ENCODE measurements around the gene DYNC2I2.
"Not testable (repeated sequence)": the region's sequence is repeated elsewhere in the genome, so short reads cannot be mapped to it uniquely, and the experiment has no call there.

The DYNC2I2 gene

GRCh38 chr9:128675382-128675781, 18.7 kb upstream of the DYNC2I2 start:
- H3K36me3 ChIP-seq, result no peaks in the 10 kb centered on the region
- H3K4me3 ChIP-seq (ENCODE audit: low read depth, low read length), result no peak overlapping the region
- H3K4me1 ChIP-seq, result no peaks in the 10 kb centered on the region
- TF ChIP-seq CTCF (IDR thresholded peaks at IDR 0.05; ENCODE audit: low read depth, low read length), result no peak
- DNase-seq, result no peak
- H3K9me3 ChIP-seq, result no peaks in the 10 kb centered on the region
- H3K27me3 ChIP-seq, result no peaks in the 10 kb centered on the region

GRCh38 chr9:128669786-128670185, 13.1 kb upstream of the DYNC2I2 start:
- no peaks in the 10 kb centered on the region for H3K27me3 ChIP-seq
- DNase-seq, result no peak
- H3K9me3 ChIP-seq, result no peaks in the 10 kb centered on the region
- H3K36me3 ChIP-seq, result no peaks in the 10 kb centered on the region
- H3K4me3 ChIP-seq (ENCODE audit: low read depth, low read length), result no peak overlapping the region
- TF ChIP-seq CTCF (IDR thresholded peaks at IDR 0.05; ENCODE audit: low read depth, low read length), result no peak
- no peaks in the 10 kb centered on the region for H3K4me1 ChIP-seq

- not testable (repeated sequence) for H3K9me3 ChIP-seq; H3K36me3 ChIP-seq; DNase-seq; H3K27me3 ChIP-seq; H3K4me3 ChIP-seq (ENCODE audit: low read depth, low read length); H3K4me1 ChIP-seq
These were observed 9.9 kb upstream of the DYNC2I2 start for GRCh38 chr9:128666481-128666941.

- Histone ChIP-seq H3K9me3 (no peaks in the 10 kb centered on the region), H3K4me3 (ENCODE audit: low read depth, low read length) (no peak overlapping the region), H3K27me3 (no peaks in the 10 kb centered on the region), H3K36me3 (no peaks in the 10 kb centered on the region; the same call in 1 of the 2 replicates), H3K4me1 (no peaks in the 10 kb centered on the region)
- no peak for DNase-seq
- no peak for TF ChIP-seq CTCF (IDR thresholded peaks at IDR 0.05; ENCODE audit: low read depth, low read length)
These were observed 1.1 kb upstream of the DYNC2I2 start for GRCh38 chr9:128657796-128658195.

GRCh38 chr9:128657344-128657704, 677 bp upstream of the DYNC2I2 start:
- H3K9me3 ChIP-seq, result no peaks in the 10 kb centered on the region
- no peak for TF ChIP-seq CTCF (IDR thresholded peaks at IDR 0.05; ENCODE audit: low read depth, low read length)
- no peaks in the 10 kb centered on the region; the same call in 1 of the 2 replicates for H3K36me3 ChIP-seq
- no peak for DNase-seq
- H3K27me3 ChIP-seq, result no peaks in the 10 kb centered on the region
- no peaks in the 10 kb centered on the region for H3K4me1 ChIP-seq
- H3K4me3 ChIP-seq (ENCODE audit: low read depth, low read length), result peak overlapping the region; percentile 69; the same call in 1 of the 2 replicates

GRCh38 chr9:128654481-128654880, 2.2 kb downstream of the DYNC2I2 start:
- Histone ChIP-seq H3K4me1 (no peaks in the 10 kb centered on the region), H3K9me3 (no peaks in the 10 kb centered on the region), H3K27me3 (no peaks in the 10 kb centered on the region), H3K36me3 (no peaks in the 10 kb centered on the region; the same call in 1 of the 2 replicates), H3K4me3 (ENCODE audit: low read depth, low read length) (no peak overlapping the region)
- no peak for TF ChIP-seq CTCF (IDR thresholded peaks at IDR 0.05; ENCODE audit: low read depth, low read length)
- no peak for DNase-seq

- Histone ChIP-seq H3K4me1 (no peaks in the 10 kb centered on the region), H3K4me3 (ENCODE audit: low read depth, low read length) (no peak overlapping the region), H3K9me3 (no peaks in the 10 kb centered on the region), H3K27me3 (no peaks in the 10 kb centered on the region), H3K36me3 (no peaks in the 10 kb centered on the region; the same call in 1 of the 2 replicates)
- no peak for TF ChIP-seq CTCF (IDR thresholded peaks at IDR 0.05; ENCODE audit: low read depth, low read length)
- no peak for DNase-seq
These were observed 2.7 kb downstream of the DYNC2I2 start for GRCh38 chr9:128653908-128654307.

Data from BE2C (cell line).